HG02981 (cell line): ENCODE results near the gene SHROOM3.

Experiments used
- ATAC-seq: cut with Tn5 transposase; IDR thresholded peaks from one replicate; pipeline ENCODE4 v1.9.1; 2021; ENCODE audit warnings: mild to moderate bottlenecking, moderate library complexity; ENCODE audit not compliant: unreplicated experiment

Gene SHROOM3

GRCh38 chr4:76688619-76689144 is 253.7 kb downstream of the SHROOM3 start:
- ATAC-seq = no peak

- ATAC-seq = peak; percentile 33
Measured at GRCh38 chr4:76689145-76689817, 254.3 kb downstream of the SHROOM3 start.

GRCh38 chr4:76690011-76690905 is 255.2 kb downstream of the SHROOM3 start:
- ATAC-seq = no peak

- no peak for ATAC-seq
Measured at GRCh38 chr4:76690906-76691275, 255.9 kb downstream of the SHROOM3 start.

- no peak for ATAC-seq
Measured at GRCh38 chr4:76691807-76692582, 257.0 kb downstream of the SHROOM3 start.

GRCh38 chr4:76692761-76693160 is 257.7 kb downstream of the SHROOM3 start:
- no peak for ATAC-seq

GRCh38 chr4:76694056-76694455 is 259.0 kb downstream of the SHROOM3 start:
- no peak for ATAC-seq

GRCh38 chr4:76696109-76696508 is 261.1 kb downstream of the SHROOM3 start:
- no peak for ATAC-seq

GRCh38 chr4:76697129-76697803 is 262.2 kb downstream of the SHROOM3 start:
- peak; percentile 90 for ATAC-seq

GRCh38 chr4:76698141-76698540 is 263.1 kb downstream of the SHROOM3 start:
- ATAC-seq = no peak

- ATAC-seq = no peak
Measured at GRCh38 chr4:76699751-76700310, 264.8 kb downstream of the SHROOM3 start.

GRCh38 chr4:76702440-76703122 is 267.6 kb downstream of the SHROOM3 start:
- ATAC-seq = no peak

GRCh38 chr4:76703123-76703490 is 268.1 kb downstream of the SHROOM3 start:
- ATAC-seq = no peak

GRCh38 chr4:76703676-76704075 is 268.6 kb downstream of the SHROOM3 start:
- no peak for ATAC-seq

GRCh38 chr4:76704133-76704881 is 269.3 kb downstream of the SHROOM3 start:
- no peak for ATAC-seq

- no peak for ATAC-seq
Measured at GRCh38 chr4:76705472-76705871, 270.4 kb downstream of the SHROOM3 start.

GRCh38 chr4:76706581-76706980 is 271.6 kb downstream of the SHROOM3 start:
- no peak for ATAC-seq

- ATAC-seq = no peak
Measured at GRCh38 chr4:76708971-76709771, 274.1 kb downstream of the SHROOM3 start.
